Immature natural killer cell (primary cell): Measurements from ENCODE around the gene TSKU. TPM values are rescaled to one million over a fixed set of nuclear protein-coding genes. Genes with fewer than 3 reads are reported as not detected.
"Not testable (repeated sequence)": the region's sequence is repeated elsewhere in the genome, so short reads cannot be mapped to it uniquely, and the experiment has no call there.

ENCODE experiments used
- DNase-seq, 3 donors: peaks; one replicate each; pipeline ENCODE4 v3.0.0; 2022; ENCODE audit warnings: mixed read lengths in 1 of 3
- H3K27ac Mint-ChIP-seq, 6 donors: one replicate each; pipeline ENCODE4 v1.8.0; 2020; ENCODE audit warnings: mixed read lengths in 6 of 6, mild to moderate bottlenecking in 5 of 6, inconsistent platforms in 4 of 6, moderate library complexity in 3 of 6
- H3K27me3 Mint-ChIP-seq, 3 donors: one replicate each; pipeline ENCODE4 v1.8.0; 2020 to 2021; ENCODE audit warnings: low read depth in 3 of 3, mild to moderate bottlenecking in 3 of 3, mixed read lengths in 3 of 3, moderate library complexity in 3 of 3, inconsistent platforms in 1 of 3
- H3K36me3 Mint-ChIP-seq, 3 donors: one replicate each; pipeline ENCODE4 v1.8.0; 2020; ENCODE audit warnings: mixed read lengths in 3 of 3, inconsistent platforms in 2 of 3, mild to moderate bottlenecking in 2 of 3
- H3K4me1 Mint-ChIP-seq, 2 donors: one replicate each; pipeline ENCODE4 v1.8.0; 2020; ENCODE audit warnings: inconsistent platforms in 2 of 2, mild to moderate bottlenecking in 2 of 2, mixed read lengths in 2 of 2, moderate library complexity in 1 of 2
- H3K4me3 Mint-ChIP-seq, 5 donors: one replicate each; pipeline ENCODE4 v1.8.0; 2020; ENCODE audit warnings: mild to moderate bottlenecking in 5 of 5, mixed read lengths in 5 of 5, inconsistent platforms in 3 of 5, moderate library complexity in 3 of 5
- H3K9me3 Mint-ChIP-seq, 6 donors: one replicate each; pipeline ENCODE4 v1.8.0; 2020; ENCODE audit warnings: mild to moderate bottlenecking in 6 of 6, mixed read lengths in 6 of 6, inconsistent platforms in 4 of 6, moderate library complexity in 3 of 6
- polyA plus RNA-seq, 3 donors: library from polyadenylated mRNA; unstranded; fragments of 300-500 nt; fragmentation: Illumina TruSeq; gene quantifications; one replicate each; pipeline ENCODE4 v1.2.3, GENCODE V29; 2021

TSKU gene, protein sequence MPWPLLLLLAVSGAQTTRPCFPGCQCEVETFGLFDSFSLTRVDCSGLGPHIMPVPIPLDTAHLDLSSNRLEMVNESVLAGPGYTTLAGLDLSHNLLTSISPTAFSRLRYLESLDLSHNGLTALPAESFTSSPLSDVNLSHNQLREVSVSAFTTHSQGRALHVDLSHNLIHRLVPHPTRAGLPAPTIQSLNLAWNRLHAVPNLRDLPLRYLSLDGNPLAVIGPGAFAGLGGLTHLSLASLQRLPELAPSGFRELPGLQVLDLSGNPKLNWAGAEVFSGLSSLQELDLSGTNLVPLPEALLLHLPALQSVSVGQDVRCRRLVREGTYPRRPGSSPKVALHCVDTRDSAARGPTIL
- not detected for polyA plus RNA-seq

DNA sequence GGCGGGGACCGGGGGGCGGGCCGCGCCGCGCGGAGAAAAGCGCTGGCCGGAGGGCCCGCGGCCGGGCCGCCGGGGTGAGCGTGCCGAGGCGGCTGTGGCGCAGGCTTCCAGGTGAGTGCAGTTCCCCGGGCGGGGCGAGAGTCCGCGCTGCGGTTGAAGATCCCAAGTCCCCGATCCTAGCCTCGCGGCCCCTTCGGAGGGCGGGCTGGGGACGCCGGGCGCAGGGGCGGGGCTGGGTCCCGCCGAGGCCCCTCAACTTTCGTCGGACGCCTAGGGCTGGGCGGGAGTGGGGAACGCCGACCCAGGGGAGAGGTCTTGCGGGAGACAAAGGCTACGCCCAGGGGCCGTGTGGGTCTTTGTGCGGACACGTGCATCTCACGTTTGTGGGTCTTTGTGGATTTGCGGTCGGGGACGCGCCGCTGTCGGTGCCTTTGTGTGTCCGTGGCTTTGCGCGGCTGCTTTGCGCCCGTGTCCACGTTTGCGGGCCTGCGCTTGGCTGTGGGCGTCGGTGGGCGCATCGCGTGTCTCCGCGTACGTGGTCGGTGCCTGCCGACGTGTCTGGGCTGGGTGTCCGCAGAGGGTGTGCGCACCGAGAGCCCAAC, at the start of gene TSKU:
TSS of gene TSKU (plus strand) at position 63 of the 602 bp plus-strand sequence. CDS start 12,261 bp downstream, outside the sequence.
- H3K4me1 Mint-ChIP-seq, result peaks cover 6 to 9% of the 10 kb centered on the region in 2 donors
- no peaks in the 10 kb centered on the region for H3K9me3 Mint-ChIP-seq
- no peak within 1 kb of the TSS for H3K27ac Mint-ChIP-seq
- H3K36me3 Mint-ChIP-seq, result no peaks in the 10 kb centered on the region
- no peak for DNase-seq
- peak within 1 kb of the TSS; percentile 46 to 70 (median 63) for H3K4me3 Mint-ChIP-seq
- H3K27me3 Mint-ChIP-seq, result peaks cover 13 to 22% (median 15%) of the 10 kb centered on the region in 3 donors

DNA sequence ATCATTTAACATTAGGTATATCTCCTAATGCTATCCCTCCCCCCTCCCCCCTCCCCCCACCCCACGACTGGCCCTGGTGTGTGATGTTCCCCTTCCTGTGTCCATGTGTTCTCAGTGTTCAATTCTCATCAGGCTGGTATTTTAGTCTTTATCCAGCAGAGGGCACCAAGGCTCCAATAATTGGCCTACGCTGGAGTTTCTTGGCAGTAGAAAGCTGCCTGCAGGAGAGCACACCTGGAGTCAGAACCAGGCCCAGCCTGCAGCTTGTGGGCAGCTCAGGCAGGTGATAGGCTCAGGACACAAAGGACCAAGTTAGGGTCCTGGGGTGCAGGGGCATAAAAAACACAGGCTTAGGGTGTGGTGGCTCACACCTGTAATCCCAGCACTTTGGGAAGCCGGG, 49.2 kb upstream of the TSKU start:
- DNase-seq, result peak; percentile 17 to 37 (median 18)
- not testable (repeated sequence) for H3K9me3 Mint-ChIP-seq, H3K27ac Mint-ChIP-seq, H3K27me3 Mint-ChIP-seq, H3K4me1 Mint-ChIP-seq, H3K36me3 Mint-ChIP-seq, H3K4me3 Mint-ChIP-seq

DNA sequence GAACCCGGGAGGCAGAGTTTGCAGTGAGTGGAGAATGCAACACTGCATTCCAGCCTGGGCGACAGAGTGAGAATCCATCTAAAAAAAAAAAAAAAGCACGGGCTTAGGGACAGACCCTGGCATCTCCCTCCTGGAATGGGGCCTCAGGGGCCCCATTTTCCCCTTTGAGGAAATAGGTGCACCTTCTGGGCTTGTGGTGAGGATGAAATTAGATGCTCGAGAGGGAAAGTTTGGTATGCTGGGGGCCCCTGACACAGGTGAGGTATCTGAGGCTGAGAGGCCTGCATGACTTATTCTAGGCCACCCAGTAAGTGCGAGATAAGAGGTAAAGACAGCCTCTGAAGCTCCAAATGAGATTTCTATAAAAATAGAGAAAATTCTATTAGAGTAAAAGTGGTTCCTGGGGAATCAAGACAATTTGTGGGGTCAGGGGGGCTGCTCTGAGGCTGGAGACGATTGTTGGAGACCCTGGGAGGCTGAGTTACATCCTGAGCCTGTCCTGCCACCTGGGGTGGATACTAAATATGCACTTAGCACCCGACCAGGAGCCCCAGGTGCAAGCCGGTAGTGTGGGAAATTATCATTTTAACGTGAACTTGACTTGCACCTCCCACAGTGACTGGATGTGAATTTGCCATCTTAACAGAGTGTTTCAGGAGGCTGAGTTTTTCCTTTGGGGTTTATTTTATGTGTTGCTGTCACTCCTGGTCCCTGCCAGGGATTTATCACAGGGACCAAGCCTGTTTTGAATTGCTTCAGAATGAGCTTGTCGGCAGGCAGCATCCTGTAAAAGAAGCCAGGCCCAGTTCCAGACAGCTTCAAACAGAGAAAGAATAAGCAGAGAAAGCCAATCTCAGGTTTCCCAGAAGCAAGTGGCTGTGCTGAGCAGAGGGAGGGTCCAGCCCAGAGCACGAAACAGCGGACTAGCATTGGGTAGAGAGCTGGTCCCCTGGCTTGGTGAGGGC, 48.4 kb upstream of the TSKU start:
- Mint-ChIP-seq H3K4me1 (no peaks in the 10 kb centered on the region), H3K27me3 (peaks cover 0 to 10% (median 3%) of the 10 kb centered on the region in 3 donors), H3K4me3 (no peak overlapping the region), H3K36me3 (no peaks in the 10 kb centered on the region), H3K9me3 (no peaks in the 10 kb centered on the region), H3K27ac (no peak overlapping the region)
- DNase-seq, result no peak

DNA sequence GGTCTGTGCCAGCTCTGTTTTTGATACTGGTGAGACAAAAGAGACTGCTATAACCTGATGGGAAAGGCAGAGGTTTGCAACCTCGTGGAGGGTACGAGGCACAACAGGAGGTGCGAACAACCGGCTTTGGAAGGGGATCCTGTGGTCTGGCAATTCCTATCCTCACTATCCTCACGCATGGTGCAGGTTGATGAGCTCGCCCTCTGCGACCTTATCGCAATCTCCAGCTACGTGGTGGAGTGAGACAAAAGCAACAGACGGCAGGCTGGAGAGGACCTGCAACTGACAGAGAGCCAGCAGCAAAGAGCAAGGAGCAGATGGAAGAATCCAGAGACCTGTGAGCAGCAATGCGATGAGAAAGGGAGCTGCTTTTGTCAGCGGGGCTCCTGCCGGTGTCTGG, 47.3 kb upstream of the TSKU start:
- no peak for DNase-seq
- H3K36me3 Mint-ChIP-seq, result no peaks in the 10 kb centered on the region
- no peaks in the 10 kb centered on the region for H3K9me3 Mint-ChIP-seq
- H3K27ac Mint-ChIP-seq, result no peak overlapping the region
- peaks cover 0 to 10% (median 3%) of the 10 kb centered on the region in 3 donors for H3K27me3 Mint-ChIP-seq
- H3K4me1 Mint-ChIP-seq, result no peaks in the 10 kb centered on the region
- H3K4me3 Mint-ChIP-seq, result no peak overlapping the region

DNA sequence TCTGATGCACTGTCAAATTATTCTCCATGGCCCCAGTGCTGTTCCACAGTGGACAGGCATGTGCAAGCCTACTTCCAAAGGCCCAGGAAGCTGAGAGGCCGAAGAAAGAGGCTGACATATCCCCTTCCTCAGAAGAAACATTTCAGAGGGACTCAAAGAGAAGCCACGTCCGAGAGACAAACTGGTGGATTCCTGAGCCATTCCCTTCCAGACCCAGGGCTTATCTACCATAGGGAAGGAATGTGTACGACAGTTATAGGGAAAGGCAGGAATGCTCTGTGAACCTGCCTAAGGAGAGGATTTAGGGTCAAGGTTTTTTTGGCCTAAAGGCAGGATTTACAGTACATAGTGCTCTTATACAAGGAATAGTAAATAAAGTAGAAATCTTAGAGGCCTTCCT, 46.9 kb upstream of the TSKU start:
- Mint-ChIP-seq H3K4me1 (no peaks in the 10 kb centered on the region), H3K36me3 (no peaks in the 10 kb centered on the region), H3K9me3 (no peaks in the 10 kb centered on the region), H3K27ac (no peak overlapping the region), H3K27me3 (peaks cover 0 to 10% (median 2%) of the 10 kb centered on the region in 3 donors), H3K4me3 (no peak overlapping the region)
- no peak for DNase-seq

DNA sequence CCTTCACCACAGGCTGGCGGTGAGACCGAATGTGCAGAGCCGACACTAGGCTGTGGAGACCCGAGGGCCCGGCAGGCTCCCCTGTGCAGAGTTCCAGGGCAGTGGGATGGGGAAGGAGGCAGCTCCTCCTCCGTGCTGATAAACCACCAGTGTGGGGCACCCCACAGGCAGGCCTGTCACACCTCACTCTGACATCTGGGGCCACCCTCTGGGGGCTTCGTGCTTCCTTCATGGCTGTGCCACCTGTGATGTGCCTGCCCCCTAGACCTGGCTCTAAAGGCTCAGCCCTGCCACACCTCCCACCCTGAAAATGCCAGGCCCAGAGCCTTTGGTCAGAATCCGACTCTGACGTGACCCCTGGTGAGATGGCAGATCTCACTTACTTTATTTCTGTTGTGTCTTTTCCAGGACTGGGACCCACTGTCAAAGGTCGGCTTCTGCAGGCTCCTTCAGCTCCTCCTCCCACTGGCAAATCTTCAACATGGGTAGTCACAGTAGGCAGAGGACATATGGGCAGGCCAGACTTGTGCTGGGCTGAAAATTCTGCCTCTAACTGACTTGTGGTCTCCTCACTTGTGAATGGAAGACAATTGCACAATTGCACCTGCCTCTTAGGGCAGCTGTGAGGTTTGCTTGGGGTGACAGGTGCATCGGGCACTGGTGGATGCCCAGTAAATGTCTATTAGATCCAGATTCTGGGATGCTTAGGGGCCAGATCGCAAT, 46.2 kb upstream of the TSKU start:
- Mint-ChIP-seq H3K4me1 (no peaks in the 10 kb centered on the region), H3K4me3 (no peak overlapping the region), H3K27me3 (peaks cover 0 to 10% (median 2%) of the 10 kb centered on the region in 3 donors), H3K9me3 (no peaks in the 10 kb centered on the region), H3K27ac (no peak overlapping the region), H3K36me3 (no peaks in the 10 kb centered on the region)
- DNase-seq, result no peak

DNA sequence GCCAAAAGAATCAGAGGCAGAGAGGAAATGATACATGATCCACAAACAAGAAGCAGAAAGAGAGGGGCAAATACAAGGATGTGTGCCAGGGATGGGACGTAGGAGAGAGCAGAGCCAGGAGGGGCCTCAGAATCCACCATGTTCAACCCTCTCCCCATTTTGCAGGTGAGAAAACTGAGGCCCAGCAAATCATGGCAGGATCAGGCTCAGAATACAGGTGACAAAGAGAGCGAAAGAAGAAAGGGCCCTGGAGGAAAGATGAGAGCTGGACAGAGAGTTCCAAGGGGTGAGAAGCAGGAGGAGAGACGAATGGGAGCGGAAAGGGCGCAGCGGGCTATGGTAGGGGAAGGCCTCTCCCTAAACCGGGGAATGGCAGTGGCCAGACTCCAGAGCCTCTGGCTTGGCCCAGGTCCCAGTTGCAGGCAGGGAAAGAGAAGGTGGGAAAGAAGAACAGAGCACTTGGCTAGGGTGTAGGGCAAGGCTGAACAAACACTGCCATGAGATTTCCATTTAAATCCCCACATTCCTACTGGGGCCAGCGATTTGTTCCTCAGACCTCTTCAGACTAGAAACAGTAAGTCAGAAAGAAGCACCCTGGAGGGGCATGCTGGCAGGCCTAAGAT, 44.4 kb upstream of the TSKU start:
- no peaks in the 10 kb centered on the region for H3K9me3 Mint-ChIP-seq
- H3K27ac Mint-ChIP-seq, result no peak overlapping the region
- DNase-seq, result no peak
- H3K4me1 Mint-ChIP-seq, result no peaks in the 10 kb centered on the region
- peaks cover 0 to 10% (median 2%) of the 10 kb centered on the region in 3 donors for H3K27me3 Mint-ChIP-seq
- no peak overlapping the region for H3K4me3 Mint-ChIP-seq
- no peaks in the 10 kb centered on the region for H3K36me3 Mint-ChIP-seq

DNA sequence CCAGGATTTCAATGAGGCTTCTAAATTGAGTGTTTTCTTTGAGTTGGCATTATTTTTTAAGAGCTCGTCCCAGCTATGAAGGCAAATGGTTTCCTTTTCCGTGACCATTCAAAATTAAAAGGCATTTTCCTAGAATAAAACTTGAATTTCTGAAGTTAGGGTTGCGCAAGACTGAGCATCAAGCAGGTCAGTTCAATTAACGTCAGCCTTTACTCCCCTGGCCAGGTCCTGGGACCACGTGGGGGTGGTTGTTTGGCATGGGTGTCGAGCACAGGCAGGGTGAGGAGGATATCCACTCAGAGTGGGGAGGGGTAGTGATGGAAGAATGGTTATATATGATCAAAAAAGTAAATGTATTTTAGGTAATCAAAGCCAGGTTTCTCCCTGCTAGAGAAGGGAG, 43.4 kb upstream of the TSKU start:
- Mint-ChIP-seq H3K36me3 (no peaks in the 10 kb centered on the region), H3K27ac (no peak overlapping the region), H3K9me3 (no peaks in the 10 kb centered on the region), H3K27me3 (peaks cover 2 to 10% (median 2%) of the 10 kb centered on the region in 3 donors), H3K4me1 (no peaks in the 10 kb centered on the region), H3K4me3 (no peak overlapping the region)
- no peak for DNase-seq

DNA sequence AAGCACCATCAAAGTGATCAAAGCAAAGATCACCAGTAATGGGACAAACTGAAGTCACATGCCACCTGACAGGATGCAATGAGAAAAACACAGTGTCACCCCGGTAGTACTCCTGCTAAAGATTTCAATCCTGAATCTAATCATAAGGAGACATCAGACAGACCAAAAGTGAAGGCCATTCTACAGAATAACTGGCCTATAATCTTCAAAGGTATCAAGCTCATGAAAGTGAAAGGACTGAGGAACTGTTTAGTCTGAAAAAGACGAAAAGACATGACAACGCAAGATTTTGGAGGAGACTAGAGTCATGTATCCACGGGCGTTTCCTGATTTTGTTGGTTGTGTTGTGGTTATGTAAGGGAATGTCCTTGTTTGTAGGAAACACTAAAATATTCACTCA, 42.4 kb upstream of the TSKU start:
- H3K4me1 Mint-ChIP-seq, result no peaks in the 10 kb centered on the region
- H3K9me3 Mint-ChIP-seq, result no peaks in the 10 kb centered on the region
- H3K27ac Mint-ChIP-seq, result no peak overlapping the region
- H3K27me3 Mint-ChIP-seq, result peaks cover 2 to 10% (median 2%) of the 10 kb centered on the region in 3 donors
- H3K36me3 Mint-ChIP-seq, result no peaks in the 10 kb centered on the region
- no peak overlapping the region for H3K4me3 Mint-ChIP-seq
- no peak for DNase-seq

DNA sequence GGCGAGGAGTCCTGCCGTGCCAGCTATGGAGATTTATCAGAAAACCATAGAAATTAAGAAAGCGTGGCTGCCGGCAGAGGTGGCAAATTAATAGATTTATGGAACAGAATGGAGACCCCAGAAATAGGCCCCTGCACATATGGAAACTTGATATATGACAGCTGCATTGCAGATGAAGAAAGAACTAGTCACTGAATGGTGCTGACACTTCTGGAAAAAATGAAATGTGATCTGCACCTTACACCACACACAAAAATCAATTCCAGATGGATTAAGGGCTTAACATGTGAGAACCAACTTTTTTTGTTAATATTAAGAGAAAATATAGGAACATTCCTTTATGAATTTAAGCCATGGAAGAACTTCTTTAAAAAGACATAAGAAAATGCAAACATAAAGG, 40.3 kb upstream of the TSKU start:
- no peak for DNase-seq
- H3K4me3 Mint-ChIP-seq, result no peak overlapping the region
- peaks cover 2 to 7% (median 2%) of the 10 kb centered on the region in 3 donors for H3K27me3 Mint-ChIP-seq
- no peaks in the 10 kb centered on the region for H3K36me3 Mint-ChIP-seq
- no peaks in the 10 kb centered on the region for H3K4me1 Mint-ChIP-seq
- no peak overlapping the region for H3K27ac Mint-ChIP-seq
- H3K9me3 Mint-ChIP-seq, result no peaks in the 10 kb centered on the region

DNA sequence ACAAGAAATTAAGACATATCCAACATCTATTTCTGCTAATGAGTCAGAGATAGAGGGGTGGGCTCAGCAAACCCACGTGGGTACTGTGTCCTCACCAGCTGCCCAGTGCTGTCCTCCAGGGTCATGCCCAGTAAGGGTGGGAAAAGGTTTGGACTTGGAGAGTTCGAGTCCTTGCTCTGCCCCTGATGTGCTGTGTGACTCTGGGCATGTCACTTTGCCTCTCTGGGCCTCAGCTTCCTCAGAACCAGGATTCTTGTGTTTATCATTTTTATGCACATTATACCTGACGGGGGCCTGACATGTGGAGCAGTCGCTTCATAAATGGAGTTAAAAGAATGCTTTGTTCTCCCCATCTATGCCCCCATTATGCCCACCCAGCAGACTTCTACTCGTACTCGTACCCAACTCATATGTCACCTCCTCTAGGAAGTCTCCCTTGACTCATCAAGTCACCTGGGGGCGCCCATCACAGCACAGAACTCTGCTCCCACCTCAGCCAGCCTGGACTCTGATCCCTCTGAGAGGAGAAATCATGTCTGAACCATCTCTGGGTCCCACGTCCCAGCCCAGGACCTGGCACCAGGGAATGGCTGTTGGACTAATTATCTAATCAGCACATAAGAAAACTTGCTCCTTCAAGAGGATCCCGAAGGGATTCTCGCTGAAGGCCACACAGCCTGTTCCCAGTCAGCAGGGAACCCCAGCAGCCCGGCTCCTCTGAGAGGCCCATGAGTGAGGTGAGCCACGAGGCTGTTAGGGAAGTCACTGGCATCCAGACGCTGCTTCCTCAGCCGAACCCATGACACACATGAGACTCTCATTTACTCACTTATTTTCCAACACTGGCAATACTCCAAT, 38.7 kb upstream of the TSKU start:
- H3K4me3 Mint-ChIP-seq, result no peak overlapping the region
- H3K9me3 Mint-ChIP-seq, result no peaks in the 10 kb centered on the region
- no peak overlapping the region for H3K27ac Mint-ChIP-seq
- peaks cover 2% of the 10 kb centered on the region in 3 donors for H3K27me3 Mint-ChIP-seq
- no peak for DNase-seq
- H3K36me3 Mint-ChIP-seq, result no peaks in the 10 kb centered on the region
- H3K4me1 Mint-ChIP-seq, result no peaks in the 10 kb centered on the region

DNA sequence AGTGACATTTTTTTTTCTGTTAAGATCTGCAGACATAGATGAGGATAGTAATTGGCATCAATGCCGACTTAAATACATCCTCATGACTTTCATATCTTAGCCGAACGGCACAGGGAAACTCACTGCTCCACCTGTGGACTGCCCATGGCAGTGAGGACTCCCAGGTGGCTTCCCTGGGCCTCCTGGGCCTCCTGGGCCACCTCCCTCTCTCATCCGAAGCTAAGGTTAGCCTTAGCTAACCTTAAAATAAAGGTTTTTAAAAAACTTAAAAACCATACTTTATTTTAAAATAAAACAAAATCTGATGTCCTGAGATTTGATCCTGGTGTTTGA, 38.1 kb upstream of the TSKU start:
- no peak overlapping the region for H3K27ac Mint-ChIP-seq
- H3K36me3 Mint-ChIP-seq, result no peaks in the 10 kb centered on the region

More for the DNA sequence above, 38.1 kb upstream of the TSKU start:
- no peak for DNase-seq
- Mint-ChIP-seq H3K4me3 (no peak overlapping the region), H3K9me3 (no peaks in the 10 kb centered on the region), H3K27me3 (peaks cover 2% of the 10 kb centered on the region in 3 donors), H3K4me1 (no peaks in the 10 kb centered on the region)
